HCT116 (cell line): ENCODE measurements around the gene EFCAB7. TPM values are rescaled to one million over a fixed set of nuclear protein-coding genes. Genes with fewer than 3 reads are reported as not detected.

Experiments used
- ATAC-seq: fragments of 200-7000 bp; cut with Tn5 transposase; 2 replicates; pipeline ENCODE4 v1.9.1; 2020; ENCODE audit warnings: mild to moderate bottlenecking, moderate library complexity
- BruUV-seq: library from RNA; stranded (reverse); fragments of 400-500 nt; replicated peaks from 2 replicates; lab custom pipeline; 2021; lab: Mats Ljungman, UMichigan
- CTCF ChIA-PET: fragments of 300-600 bp; sonication (Branson Sonifier 250); formaldehyde crosslinking; loops from one replicate; lab custom pipeline; 2021; ENCODE audit warnings: antibody characterized with exemption; lab: Charles Lee
- POLR2A ChIA-PET: fragments of 300-600, 350-600 bp; sonication (Branson Sonifier 250); formaldehyde crosslinking; loops from one replicate; lab custom pipeline; 2021; ENCODE audit warnings: antibody characterized with exemption; lab: Charles Lee
- RAD21 ChIA-PET, 2 experiments: fragments of 300-600 bp; sonication (Branson Sonifier 250); formaldehyde crosslinking; loops; one replicate each; lab custom pipeline; 2023; ENCODE audit warnings: low total read pairs in 2 of 2; ENCODE audit not compliant: uncharacterized antibody in 2 of 2, unreplicated experiment in 2 of 2, low non-redundant PET in 1 of 2; lab: Charles Lee
- DNase-seq: peaks from one replicate; pipeline ENCODE4 v3.0.0-alpha.2; 2010; ENCODE audit warnings: low read depth, low spot score
- H2AFZ ChIP-seq: fragments of 200-600 bp; shearing (Covaris generic), sonication (generic); 2 replicates; pipeline ENCODE4 v1.6.1; 2017; ENCODE audit warnings: low read depth, mixed run types, mixed read lengths, antibody characterized with exemption, low read length; ENCODE audit not compliant: poor library complexity, severe bottlenecking
- H3K27ac ChIP-seq: 2 replicates; pipeline ENCODE4 v1.5.1; 2012; ENCODE audit warnings: low read depth, low read length
- H3K27me3 ChIP-seq: fragments of 200-600 bp; sonication (generic); 2 replicates; pipeline ENCODE4 v1.6.1; 2016; ENCODE audit warnings: mixed run types, low read length, mixed read lengths; ENCODE audit not compliant: insufficient read depth
- H3K36me3 ChIP-seq, 2 experiments: fragments of 200-500 bp in 1 of 2; fragments of 200-600 bp in 1 of 2; sonication (Bioruptor generic) in 1 of 2; sonication (generic) in 1 of 2; 2 replicates each; pipeline versions ENCODE4 v1.5.1 to v1.6.1; 2014 to 2016; ENCODE audit warnings: low read length in 2 of 2, inconsistent platforms in 1 of 2, mixed read lengths in 1 of 2, mixed run types in 1 of 2; ENCODE audit not compliant: insufficient read depth in 2 of 2, control insufficient read depth in 1 of 2
- H3K4me1 ChIP-seq, 2 experiments: fragments of 200-600 bp in 1 of 2; sonication (generic) in 1 of 2; 2 replicates each; pipeline versions ENCODE4 v1.5.1 to v1.6.1; 2012 to 2017; ENCODE audit warnings: low read length in 2 of 2, inconsistent platforms in 1 of 2, mild to moderate bottlenecking in 1 of 2, mixed read lengths in 1 of 2, mixed run types in 1 of 2, moderate library complexity in 1 of 2; ENCODE audit not compliant: insufficient read depth in 2 of 2, control insufficient read depth in 1 of 2
- H3K4me2 ChIP-seq: fragments of 200-600 bp; sonication (generic); 2 replicates; pipeline ENCODE4 v1.6.1; 2017; ENCODE audit warnings: mixed run types, low read length, mixed read lengths
- H3K4me3 ChIP-seq, 2 experiments: fragments of 200-600 bp in 1 of 2; sonication (generic) in 1 of 2; replicated peaks in 1 of 2; 2 replicates each; pipeline ENCODE4 v1.5.1; 2011 to 2016; ENCODE audit warnings: low read length in 2 of 2, control low read depth in 1 of 2, low read depth in 1 of 2, mild to moderate bottlenecking in 1 of 2, mixed read lengths in 1 of 2, mixed run types in 1 of 2
- H3K79me2 ChIP-seq: fragments of 200-600 bp; sonication (generic); 2 replicates; pipeline ENCODE4 v1.6.1; 2017; ENCODE audit warnings: mild to moderate bottlenecking, mixed run types, low read length, moderate library complexity, mixed read lengths; ENCODE audit not compliant: insufficient read depth
- H3K9ac ChIP-seq: fragments of 200-600 bp; sonication (generic); 2 replicates; pipeline ENCODE4 v1.6.1; 2016; ENCODE audit warnings: low read length, mixed read lengths
- H3K9me2 ChIP-seq: fragments of 200-600 bp; sonication (generic), shearing (Covaris generic); 2 replicates; pipeline ENCODE4 v1.6.1; 2017; ENCODE audit warnings: mixed run types, mild to moderate bottlenecking, moderate library complexity; ENCODE audit not compliant: insufficient read depth
- H3K9me3 ChIP-seq, 2 experiments: fragments of 200-500 bp in 1 of 2; fragments of 200-600 bp in 1 of 2; sonication (Bioruptor generic) in 1 of 2; sonication (generic) in 1 of 2; 2 replicates each; pipeline ENCODE4 v1.6.1; 2014 to 2017; ENCODE audit warnings: low read length in 2 of 2, mixed read lengths in 2 of 2, inconsistent platforms in 1 of 2, low read depth in 1 of 2, mild to moderate bottlenecking in 1 of 2, mixed run types in 1 of 2, moderate library complexity in 1 of 2; ENCODE audit not compliant: control insufficient read depth in 1 of 2, insufficient read depth in 1 of 2
- H4K20me1 ChIP-seq: fragments of 200-600 bp; sonication (generic), shearing (Covaris generic); 2 replicates; pipeline ENCODE4 v1.6.1; 2017; ENCODE audit warnings: mixed run types, mild to moderate bottlenecking, moderate library complexity; ENCODE audit not compliant: insufficient read depth
- CBX3 ChIP-seq: IDR thresholded peaks from 2 replicates; pipeline ENCODE4 v1.6.1; 2012; ENCODE audit warnings: low read depth
- ELF1 ChIP-seq: IDR thresholded peaks from 2 replicates; pipeline ENCODE4 v1.6.1; 2012; ENCODE audit warnings: low read depth, borderline replicate concordance
- FOSL1 ChIP-seq: IDR thresholded peaks from 2 replicates; pipeline ENCODE4 v1.6.1; 2012; ENCODE audit warnings: low read depth
- JUND ChIP-seq: IDR thresholded peaks from 2 replicates; pipeline ENCODE4 v1.6.1; 2012
- POLR2AphosphoS5 ChIP-seq: IDR thresholded peaks from 2 replicates; pipeline ENCODE4 v1.6.1; 2011; ENCODE audit warnings: mild to moderate bottlenecking, low read depth, low read length, moderate library complexity
- RAD21 ChIP-seq: IDR thresholded peaks from 2 replicates; pipeline ENCODE4 v1.6.1; 2012; ENCODE audit warnings: low read depth, mild to moderate bottlenecking
- SP1 ChIP-seq: IDR thresholded peaks from 2 replicates; pipeline ENCODE4 v1.6.1; 2012; ENCODE audit warnings: low read depth
- SRF ChIP-seq: IDR thresholded peaks from 2 replicates; pipeline ENCODE4 v1.6.1; 2012; ENCODE audit warnings: low read depth
- TCF7L2 ChIP-seq: IDR thresholded peaks from 2 replicates; pipeline ENCODE4 v1.7.0; 2011; ENCODE audit warnings: borderline replicate concordance, inconsistent platforms; ENCODE audit not compliant: insufficient read depth, insufficient read length; ENCODE audit errors: extremely low read depth
- YY1 ChIP-seq: IDR thresholded peaks from 2 replicates; pipeline ENCODE4 v1.6.1; 2011; ENCODE audit warnings: low read length, low read depth, moderate library complexity, mild to moderate bottlenecking; ENCODE audit not compliant: insufficient replicate concordance; ENCODE audit errors: extremely low read depth
- ZNF274 ChIP-seq: fragments of 200-500 bp; sonication (Bioruptor generic); IDR thresholded peaks from 2 replicates; pipeline ENCODE4 v1.6.1; 2014; ENCODE audit warnings: mild to moderate bottlenecking, low read depth, low read length, inconsistent platforms
- intact Hi-C: fragments of 100-400 bp; cut with micrococcal nuclease; formaldehyde crosslinking; loops from 2 replicates; pipeline ENCODE4 v1.10.0; 2022
- total RNA-seq: library from RNA; stranded (reverse); gene quantifications from one replicate; pipeline ENCODE4 v1.2.1, GENCODE V29; 2021; ENCODE audit not compliant: unreplicated experiment

Gene EFCAB7
- total RNA-seq, 1 experiment from 2014 or later = 6.0 TPM

DNA sequence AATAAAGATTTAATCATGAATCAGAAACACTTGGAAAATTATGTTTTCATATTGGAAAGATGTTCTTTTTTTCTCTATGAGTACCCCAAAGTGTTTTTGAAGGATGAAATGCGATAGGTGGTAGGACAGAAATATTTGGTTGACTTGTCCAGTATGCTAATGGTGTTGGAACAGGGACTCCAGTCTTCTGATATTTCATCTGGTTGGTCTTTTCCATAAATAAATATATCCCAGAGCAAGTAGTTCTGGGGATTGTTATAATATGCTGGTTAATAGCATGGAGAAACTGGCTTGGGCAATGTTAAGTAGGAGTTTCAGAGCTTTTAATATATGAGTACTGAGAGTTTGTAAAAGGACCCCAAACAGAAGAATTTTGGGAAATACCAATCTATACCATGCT, 78.6 kb downstream of the EFCAB7 start:
- no peaks in the 10 kb centered on the region for H3K36me3 ChIP-seq
- no TSS peak for BruUV-seq
- DNase-seq (no peak), ATAC-seq (no peak)
- intact Hi-C loops = no loop called here
- RAD21 ChIA-PET = no interaction called here
- H3K4me1 ChIP-seq = no peaks in the 10 kb centered on the region
- peaks cover under 1% of the 10 kb centered on the region; the same call in 1 of the 2 replicates for H3K79me2 ChIP-seq
- POLR2A ChIA-PET = no interaction called here
- CTCF ChIA-PET = no interaction called here
- H3K27ac ChIP-seq = no peak overlapping the region
- H3K9ac ChIP-seq = no peak overlapping the region
- H3K9me2 ChIP-seq = no peaks in the 10 kb centered on the region
- no peaks in the 10 kb centered on the region for H3K9me3 ChIP-seq
- H4K20me1 ChIP-seq = no peaks in the 10 kb centered on the region
- no peaks in the 10 kb centered on the region for H3K27me3 ChIP-seq
- TF ChIP-seq YY1 (no peak), ZNF274 (no peak), FOSL1 (no peak), POLR2AphosphoS5 (no peak), JUND (no peak), ELF1 (no peak), SRF (no peak), RAD21 (no peak), SP1 (no peak), CBX3 (no peak)
- no peak overlapping the region for H2AFZ ChIP-seq
- H3K4me3 ChIP-seq = no peak overlapping the region
- H3K4me2 ChIP-seq = no peak overlapping the region

DNA sequence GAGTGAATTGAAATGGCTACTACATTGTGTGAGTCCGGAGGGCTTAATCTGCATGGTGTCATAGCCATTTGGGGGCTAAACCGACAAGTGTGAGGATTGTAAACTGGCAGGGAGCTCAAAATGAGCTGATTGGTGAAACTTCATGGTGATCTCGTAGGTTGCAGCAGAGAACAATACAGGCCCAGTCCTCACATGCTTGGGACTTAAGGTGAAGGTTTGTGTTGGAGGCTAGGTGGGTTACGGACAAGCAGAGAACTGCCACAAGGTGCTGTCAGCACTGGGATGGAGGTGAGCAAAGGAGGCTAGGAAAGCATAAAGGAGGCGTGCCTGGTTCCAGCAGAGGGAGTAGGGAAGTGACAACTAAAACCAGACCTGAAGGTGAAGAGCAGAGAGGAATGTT, 79.3 kb downstream of the EFCAB7 start:
- CTCF ChIA-PET = no interaction called here
- H3K4me3 ChIP-seq = no peak overlapping the region
- no peaks in the 10 kb centered on the region for H4K20me1 ChIP-seq
- no peaks in the 10 kb centered on the region for H3K9me2 ChIP-seq
- RAD21 ChIA-PET = no interaction called here
- intact Hi-C loops = no loop called here
- H3K4me2 ChIP-seq = no peak overlapping the region
- no peak for ATAC-seq
- H3K9me3 ChIP-seq = no peaks in the 10 kb centered on the region
- no peaks in the 10 kb centered on the region for H3K36me3 ChIP-seq
- DNase-seq = no peak
- H2AFZ ChIP-seq = no peak overlapping the region
- H3K27ac ChIP-seq = no peak overlapping the region
- no TSS peak for BruUV-seq
- POLR2A ChIA-PET = no interaction called here
- TF ChIP-seq POLR2AphosphoS5 (no peak), ELF1 (no peak), TCF7L2 (no peak), ZNF274 (no peak)
- TF ChIP-seq, all 23 proteins: peak for 0
- Histone ChIP-seq H3K4me1 (no peaks in the 10 kb centered on the region), H3K9ac (no peak overlapping the region), H3K27me3 (no peaks in the 10 kb centered on the region), H3K79me2 (no peaks in the 10 kb centered on the region; the same call in 1 of the 2 replicates)
